D341Med (cell line): Measurements from ENCODE around the gene THSD4.
"Not testable (repeated sequence)": the region's sequence is repeated elsewhere in the genome, so short reads cannot be mapped to it uniquely, and the experiment has no call there.

Experiments used
- DNase-seq: peaks from one replicate; pipeline ENCODE4 v3.0.0; 2012; ENCODE audit warnings: low spot score

THSD4 gene

DNA sequence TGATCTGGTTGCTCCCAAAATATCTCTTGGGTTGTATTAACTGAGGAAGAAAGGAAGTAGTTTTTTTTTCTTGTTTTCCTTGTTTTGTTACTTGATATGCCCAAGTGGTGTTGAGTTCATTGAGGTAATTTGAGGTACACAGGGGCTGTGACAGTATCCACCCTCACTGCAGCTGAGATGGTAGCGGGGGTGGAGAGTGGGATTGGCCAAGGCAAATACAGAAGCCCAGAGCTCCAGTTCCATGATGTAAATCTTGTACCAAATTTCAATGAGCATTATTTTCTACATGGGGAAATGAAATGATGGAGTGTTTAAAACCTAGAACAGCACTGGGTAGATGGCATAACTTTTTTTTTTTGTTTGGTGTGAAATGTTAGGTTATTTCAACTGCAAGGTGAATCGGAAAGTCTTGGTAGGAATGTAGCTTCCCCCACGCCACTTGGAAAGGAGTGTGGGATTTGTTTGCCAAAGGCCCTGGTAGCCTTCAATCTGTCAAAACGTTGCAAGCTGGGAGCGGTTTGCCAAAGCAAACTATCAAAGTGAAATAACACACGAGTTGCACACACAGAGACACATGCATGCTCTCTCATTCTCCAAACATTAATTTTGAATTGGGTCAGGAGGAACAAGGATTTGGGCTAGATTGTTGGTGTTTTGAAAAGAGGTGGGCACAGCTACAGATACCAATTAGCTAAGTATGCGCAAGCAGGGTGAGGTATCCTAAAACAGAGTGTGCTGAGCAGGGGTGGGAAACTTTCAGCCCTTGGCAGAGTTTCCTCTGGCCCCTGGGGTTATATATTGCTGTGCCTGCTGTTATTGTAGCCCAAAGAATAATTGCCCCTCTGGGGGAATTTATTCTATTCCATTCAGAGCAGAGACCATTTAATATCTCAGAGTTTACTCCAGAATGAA lies 34.6 kb downstream of the THSD4 start:
- DNase-seq = no peak

DNA sequence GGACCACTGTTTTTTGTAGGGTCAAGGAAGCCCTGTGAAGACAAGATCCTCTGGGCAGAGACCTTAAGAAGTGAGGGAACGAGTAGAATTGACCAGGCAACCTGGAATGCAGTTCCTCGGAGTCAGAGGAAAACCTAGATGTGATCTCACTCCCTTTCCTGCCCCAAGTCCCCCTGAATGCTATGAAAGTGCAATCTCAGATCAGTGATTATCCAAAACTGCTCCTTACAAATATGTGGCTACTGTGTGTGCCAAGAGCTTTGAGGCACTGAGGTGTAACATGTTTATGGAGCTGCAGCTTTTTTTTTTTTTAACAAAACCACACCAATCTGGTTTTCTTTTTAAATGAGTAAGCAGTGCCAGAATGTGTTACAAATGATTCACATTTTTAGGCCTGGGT lies 35.8 kb downstream of the THSD4 start:
- no peak for DNase-seq

DNA sequence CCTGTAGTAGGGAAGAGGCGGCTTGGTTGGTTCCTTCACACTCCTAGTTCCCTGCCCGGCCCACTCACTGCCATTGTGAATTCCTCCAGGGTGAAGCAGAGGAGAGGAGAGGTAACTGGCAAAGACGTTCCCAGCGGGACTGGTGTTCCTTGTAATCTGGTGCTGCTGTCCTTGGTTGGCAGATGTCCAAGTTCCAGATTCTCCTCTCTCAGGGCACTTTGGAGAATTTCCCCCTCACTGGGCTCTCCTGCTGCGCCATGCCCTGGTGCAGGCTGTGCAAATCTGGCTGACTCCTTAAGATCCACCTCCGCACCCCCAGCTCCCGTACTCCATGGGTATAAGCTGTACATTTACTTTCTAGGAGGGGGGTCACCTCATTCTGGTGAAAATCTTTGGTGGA lies 37.3 kb downstream of the THSD4 start:
- no peak for DNase-seq

DNA sequence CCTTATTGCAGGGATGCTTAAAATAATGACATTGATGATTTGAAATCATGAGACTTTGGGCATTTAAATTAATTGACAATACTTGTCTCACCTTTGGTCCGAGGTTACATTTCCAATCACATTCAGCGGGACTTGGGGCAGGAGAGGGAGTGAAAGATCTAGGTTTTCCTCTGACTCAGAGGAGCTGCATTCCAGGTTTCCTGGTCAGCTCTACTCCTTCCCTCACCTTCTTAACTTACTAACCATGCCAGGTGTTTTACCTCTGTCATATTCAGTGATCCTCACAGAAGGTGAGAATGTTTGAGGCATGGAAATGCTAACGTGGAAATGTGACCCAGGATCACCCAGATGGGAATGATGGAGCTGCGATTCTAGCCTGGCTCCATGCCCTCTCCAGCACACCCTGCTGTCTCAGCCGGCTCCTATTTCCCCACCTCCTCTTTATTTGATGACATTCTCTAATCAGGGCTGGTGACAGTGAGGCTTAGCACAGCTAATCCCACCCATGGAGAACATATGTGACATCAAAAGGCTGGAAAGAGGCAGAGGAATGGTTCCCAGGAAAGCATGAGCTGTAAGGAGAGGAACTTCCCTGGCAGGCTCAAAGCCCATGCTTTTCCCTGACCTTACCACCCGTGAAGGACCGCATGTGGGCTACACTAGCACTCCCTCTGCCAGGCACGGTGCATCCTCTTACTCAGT lies 38.7 kb downstream of the THSD4 start:
- peak; percentile 52 for DNase-seq

DNA sequence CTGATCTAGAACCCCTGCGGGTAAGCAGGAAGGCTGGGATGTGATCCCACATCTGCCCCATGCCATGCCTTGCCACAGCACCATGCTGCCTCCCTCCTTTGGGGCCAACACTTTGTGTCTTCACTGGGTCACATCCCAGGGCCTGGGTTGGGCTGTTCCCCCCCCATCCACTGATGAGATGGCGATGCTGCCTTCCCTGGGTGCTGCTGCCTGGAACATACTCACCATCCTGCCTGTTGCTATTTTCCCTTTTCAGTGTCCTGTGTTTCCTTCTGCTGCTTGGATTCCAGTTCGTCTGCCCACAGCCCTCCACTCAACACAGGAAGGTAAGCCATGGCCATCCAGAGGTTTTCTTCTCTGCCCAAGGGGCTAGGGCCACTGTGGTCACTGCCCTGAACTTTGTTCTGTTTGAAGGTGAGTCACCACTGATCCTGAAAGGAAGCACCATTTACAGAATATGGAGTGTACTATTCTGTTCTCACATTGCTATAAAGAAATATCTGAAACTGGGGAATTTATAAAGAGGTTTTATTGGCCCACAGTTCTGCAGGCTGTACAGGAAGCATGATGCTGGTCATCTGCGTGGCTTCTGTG lies 39.4 kb downstream of the THSD4 start:
- DNase-seq = no peak

DNA sequence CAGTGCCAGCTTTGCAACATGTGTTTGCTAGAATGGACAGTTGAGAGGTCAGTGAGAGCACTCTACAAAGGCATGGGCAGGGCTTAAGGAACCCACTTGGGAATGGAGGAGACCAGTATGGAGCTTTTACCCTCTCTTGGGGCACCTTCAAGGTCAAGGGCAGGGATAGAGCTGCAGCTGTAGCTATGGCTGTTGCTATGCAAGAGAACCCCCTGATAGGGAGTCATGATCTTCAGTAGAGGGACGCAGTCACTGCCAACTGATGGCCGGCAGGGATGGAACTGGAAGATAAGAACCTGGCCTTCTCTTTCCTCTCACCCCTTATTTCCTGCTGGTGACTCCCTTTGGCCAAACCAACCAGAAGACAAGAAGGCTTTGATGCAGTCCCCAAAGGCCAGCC lies 40.3 kb downstream of the THSD4 start:
- DNase-seq = no peak

DNA sequence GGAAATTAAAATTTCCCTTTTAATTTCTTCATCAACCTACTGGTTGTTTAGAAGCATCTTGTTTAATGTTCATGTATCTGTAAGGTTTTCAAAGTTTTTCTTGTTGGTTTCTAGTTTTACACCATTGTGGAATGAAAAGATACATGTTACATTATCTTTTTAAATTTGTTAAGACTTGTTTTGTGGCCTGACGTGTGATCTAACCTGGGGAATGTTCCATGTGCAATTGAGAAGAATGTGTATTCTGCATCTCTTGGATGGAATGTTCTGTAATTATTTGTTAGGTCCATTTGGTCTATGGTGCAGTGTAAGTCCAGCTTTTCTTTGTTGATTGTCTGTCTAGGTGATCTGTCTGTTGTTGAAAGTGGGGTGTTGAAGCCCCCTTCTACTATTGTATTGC lies 45.7 kb downstream of the THSD4 start:
- DNase-seq = no peak

DNA sequence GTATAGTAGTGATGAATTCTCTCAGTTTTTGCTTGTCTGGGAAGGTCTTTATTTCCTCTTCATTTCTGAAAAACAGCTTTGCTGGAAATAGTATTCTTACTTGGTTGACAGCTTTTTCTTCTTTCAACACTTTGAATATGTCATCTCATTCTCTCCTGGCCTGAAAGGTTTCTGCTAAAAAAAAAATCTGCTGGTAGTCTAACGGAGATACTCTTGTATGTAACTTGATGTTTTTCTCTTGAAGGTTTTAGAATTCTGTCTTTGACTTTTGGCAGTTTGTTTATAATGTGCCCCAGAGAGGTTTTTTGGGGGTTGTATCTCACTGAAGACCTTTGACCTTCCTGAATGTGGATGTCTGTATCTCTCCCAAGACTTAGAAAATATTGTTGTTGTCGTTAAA lies 47.0 kb downstream of the THSD4 start:
- DNase-seq = no peak

DNA sequence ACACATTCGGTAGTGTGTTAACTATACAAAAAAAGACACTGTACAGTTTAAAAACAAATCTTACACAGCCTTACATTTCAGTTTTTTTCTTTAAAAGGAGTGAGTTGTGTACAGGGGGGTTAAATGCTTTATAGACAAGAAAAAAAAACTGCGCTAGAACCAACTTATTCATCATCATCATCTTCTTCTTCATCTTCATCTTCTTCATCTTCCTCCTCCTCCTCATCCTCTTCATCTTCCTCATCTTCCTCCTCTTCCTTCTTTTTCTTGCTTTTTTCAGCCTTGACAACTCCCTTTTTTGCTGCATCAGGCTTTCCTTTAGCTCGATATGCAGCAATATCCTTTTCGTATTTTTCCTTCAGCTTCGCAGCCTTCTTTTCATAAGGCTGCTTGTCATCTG lies 49.3 kb downstream of the THSD4 start:
- DNase-seq = not testable (repeated sequence)

DNA sequence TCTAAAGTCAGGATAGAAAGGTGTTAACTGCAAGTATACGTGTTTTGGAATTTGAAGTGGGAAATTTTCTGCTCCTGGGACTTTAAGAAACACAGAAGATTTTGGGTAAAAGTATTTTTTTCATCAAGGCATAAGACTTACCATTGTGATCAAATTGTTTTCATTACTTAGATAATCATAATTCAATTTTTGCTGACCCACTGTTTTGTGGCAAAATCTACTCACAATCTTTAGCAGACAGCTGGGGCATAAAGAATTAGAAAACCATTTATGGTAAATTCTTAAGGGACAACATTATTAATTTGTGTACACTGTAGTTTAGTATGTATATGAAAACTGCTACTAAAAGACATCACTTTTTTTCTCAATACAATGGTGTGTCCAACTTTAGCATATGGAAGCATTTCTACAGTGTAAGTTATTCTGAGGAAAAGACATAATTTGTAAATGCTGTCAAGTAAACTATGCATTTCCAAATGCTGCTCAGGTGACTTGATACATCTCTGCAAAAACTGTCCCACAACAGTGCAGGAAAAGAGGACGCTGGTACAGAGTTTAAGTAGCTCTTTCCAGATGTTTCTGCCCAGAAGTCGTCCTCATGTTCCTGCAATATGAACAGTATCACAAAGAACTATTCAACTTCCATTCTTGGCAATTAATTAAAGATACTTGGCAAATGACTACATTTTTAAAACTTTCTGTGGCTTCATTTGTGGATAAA lies 52.3 kb downstream of the THSD4 start:
- DNase-seq = no peak

DNA sequence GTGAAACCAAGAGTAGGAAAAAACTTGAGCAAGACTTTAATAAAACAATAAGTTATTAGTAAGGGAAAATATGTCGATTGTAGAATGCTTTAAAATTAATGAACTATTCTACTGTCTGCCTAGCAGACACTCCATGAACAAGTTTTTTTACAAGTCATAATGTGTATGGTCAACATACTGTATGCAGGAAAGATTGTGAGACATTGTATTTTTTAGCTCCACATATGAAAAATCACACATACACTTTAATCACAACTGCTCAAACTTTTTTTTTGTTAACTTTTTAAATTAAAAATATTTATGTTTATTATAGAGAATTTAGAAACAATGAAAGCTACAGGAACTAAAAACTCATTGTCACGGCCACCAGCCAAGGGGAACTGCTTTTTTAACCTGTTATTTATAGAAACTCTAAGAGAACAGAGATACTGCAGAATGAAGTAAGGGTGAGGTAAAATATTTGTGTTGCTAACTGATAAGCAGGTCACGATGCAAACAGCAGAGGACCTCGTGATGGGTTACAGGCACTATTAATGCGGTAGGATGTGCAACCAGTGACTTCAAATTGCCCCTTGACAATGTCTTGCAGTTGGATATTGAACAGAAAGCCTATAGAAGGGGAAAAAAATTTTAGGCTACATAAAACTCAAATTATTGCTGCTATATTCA lies 53.0 kb downstream of the THSD4 start:
- DNase-seq = no peak

DNA sequence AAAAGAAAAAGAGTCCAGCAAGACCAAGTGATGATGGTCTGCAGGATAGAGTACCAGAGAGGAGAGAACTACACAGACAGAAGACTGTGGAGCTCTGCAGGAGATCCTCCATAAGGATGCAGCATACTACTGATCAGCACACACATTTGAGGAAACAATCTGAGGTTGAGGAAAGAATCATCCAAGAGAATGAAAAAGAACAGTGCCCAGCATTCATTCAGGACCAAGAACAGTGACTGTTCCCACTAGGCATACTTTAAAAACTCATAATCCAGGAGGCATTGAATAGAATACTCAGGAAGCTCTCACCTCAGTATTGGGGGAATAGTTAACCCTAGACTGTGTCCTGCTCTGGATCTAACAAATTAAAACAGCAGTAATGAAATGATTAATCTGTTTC lies 54.9 kb downstream of the THSD4 start:
- no peak for DNase-seq

DNA sequence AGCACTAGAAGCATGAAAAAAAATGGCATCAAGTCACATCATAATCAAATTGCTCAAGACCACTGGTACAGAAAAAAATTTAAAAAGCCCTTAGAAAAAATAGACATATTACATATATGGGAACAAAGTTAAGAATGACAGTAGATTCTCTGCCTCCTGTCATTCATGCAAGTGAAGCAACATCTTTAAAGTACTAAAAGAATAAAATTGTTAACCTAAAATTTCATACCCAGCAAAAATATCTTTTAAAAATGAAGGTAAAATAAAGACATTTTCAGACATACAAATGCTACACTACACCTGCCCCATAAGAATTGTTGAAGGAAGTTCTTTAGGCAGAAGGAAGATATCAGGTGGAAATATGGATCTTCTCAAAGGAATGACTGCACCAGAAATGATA lies 55.9 kb downstream of the THSD4 start:
- no peak for DNase-seq

DNA sequence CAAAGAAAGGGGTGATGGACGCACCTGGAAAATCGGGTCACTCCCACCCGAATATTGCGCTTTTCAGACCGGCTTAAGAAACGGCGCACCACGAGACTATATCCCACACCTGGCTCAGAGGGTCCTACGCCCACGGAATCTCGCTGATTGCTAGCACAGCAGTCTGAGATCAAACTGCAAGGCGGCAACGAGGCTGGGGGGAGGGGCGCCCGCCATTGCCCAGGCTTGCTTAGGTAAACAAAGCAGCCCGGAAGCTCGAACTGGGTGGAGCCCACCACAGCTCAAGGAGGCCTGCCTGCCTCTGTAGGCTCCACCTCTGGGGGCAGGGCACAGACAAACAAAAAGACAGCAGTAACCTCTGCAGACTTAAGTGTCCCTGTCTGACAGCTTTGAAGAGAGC lies 59.1 kb downstream of the THSD4 start:
- DNase-seq = not testable (repeated sequence)

DNA sequence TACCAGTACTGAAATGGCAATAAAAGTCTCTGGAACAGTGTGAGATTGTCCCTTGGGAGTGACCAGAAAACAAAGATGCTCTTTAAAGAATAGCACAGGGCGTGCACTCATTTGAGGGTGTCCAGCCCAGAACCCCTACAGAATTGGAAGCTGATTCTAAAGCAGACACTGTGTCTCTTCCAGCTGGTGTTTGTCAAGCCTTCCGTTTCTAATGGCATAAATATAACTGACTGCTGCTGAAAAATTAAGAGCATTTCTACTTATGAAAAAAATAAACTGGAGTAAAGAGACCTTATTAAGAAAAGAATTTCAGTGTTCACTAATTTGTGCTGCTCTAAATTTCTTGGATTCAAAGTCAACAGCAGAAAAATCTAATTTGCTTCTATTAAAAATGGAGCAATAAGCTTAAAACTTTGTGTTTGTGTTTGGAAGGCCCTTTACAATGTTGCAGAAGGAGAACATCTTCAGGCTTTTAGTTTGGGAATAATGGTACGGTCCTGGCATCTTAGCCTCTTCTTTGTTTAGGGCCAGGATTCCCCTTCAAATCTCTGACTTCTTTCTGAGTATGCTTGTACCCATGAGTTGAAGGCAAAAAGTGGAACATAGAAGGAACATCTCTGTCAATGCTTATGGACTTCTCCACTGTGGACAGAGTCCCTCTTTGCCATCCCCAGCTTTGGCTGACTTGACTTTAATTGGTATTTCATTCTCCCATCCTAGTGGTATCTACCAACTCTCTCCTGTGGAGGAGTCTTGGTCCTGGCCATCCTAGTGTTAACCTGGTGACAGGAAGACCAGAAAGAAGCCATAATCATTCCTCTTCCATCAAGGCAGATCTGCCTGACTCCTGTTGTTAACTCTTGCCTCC lies 65.9 kb downstream of the THSD4 start:
- DNase-seq = no peak

DNA sequence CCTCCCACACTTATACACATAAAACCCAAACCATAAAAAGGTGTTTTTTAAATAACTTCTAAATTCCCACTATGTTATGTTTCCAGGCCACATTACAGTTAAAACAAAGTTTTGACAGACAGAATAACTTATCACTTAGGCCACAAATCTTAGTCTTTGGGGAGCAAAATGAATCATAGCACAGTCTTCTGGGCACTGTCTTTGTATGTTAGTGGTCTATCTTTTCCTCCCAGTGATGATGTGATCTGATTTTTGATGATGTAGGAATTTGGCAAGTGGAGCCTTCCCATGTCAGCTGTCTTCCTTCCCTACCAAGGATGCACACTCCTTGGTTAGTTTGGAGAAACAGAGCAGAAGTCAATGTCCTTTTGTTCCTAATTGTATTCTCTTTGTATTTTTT lies 67.3 kb downstream of the THSD4 start:
- no peak for DNase-seq

DNA sequence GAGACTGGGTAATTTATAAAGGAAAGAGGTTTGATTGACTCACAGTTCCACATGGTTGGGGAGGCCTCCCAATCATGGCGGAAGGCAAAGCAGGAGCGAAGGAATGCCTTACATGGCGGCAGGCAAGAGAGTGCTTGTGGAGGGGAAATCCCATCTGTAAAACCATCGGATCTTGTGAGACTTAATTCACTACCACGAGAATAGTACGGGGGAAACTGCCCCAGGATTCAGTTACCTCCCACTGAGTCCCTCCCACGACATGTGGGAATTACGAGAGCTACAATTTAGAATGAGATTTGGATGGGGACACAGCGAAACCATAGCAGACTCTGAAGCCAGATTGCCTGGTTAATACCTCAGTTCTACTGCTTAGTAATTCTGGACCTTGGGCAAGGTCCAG lies 67.8 kb downstream of the THSD4 start:
- DNase-seq = no peak

DNA sequence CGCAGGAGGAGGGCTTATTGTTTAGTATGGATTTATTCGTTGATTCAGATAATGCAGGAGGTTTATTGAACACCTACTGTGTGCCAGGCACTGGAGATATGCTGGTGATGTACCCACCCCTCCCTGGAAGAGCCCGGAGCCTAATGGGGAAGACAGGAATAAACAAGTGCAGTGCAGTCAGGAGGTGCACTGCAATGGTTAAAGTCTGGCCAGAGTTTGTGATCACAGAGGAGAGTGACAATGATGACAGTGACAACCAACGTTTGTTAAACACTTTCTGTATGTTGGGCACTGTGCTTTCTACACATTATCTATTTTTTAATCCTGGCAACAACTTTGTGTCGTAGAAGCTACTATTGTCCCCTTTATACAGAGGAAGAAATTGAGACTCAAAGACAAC lies 70.4 kb downstream of the THSD4 start:
- DNase-seq = no peak

DNA sequence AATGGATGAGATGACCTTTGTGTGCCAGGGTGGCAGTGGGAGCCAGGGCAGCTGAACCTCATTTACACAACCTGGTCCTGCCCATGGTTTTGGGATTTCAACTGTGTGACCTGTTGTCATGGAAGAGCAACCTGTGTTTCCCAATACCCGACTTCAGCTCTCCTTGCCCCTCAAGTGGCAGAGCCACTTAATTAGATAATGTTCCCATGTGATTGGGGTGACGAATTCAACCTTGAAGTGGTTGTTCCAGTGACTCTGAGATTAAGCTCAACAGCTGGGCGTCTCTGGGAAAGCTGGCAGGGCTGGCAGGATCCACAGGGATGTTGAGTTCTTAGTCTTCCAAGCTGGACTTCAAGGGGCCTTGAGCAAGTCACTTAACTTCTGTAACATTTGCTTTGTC lies 71.0 kb downstream of the THSD4 start:
- DNase-seq = no peak

DNA sequence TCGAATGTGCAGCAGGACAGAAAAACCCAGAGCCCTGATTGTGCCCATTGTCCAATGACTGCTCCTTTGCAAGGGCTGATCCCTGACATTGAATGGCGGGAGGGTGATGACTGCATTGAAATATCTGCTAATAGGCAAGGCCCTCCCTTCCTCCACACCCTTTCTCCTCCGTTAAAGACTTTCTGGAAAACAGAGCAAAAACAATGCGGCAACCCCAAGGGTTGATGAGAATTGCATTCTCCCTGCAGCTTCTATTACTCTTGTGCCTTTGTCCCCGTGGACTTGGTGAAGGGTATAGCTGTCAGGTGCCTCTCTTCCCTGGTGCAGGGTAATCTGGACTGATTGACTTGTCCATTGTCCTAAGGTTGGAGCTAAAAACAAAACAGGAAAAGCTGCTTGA lies 71.8 kb downstream of the THSD4 start:
- no peak for DNase-seq

DNA sequence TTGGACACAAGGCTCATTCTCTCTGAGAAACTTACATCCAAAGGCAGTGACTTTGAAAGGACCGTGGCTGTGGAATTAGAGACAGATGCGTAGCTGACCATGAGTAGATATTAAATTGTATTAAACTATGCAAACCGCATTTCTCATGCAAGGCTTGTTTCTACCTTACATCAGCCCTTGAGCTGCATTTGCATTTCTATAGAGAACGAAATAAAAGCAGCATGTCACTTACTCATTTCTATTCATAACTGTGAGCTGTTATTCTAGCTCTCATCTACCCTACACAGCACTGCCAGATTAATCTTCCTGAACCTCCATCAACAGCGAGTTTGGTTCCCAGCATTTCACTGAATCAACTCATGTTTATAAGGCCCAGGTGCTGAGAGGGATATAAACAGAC lies 72.3 kb downstream of the THSD4 start:
- no peak for DNase-seq
